HG02588 (cell line): ENCODE results near the gene C1QTNF7.

ENCODE experiments used
- ATAC-seq: cut with Tn5 transposase; IDR thresholded peaks from one replicate; pipeline ENCODE4 v1.9.1; 2021; ENCODE audit warnings: mild to moderate bottlenecking, moderate library complexity; ENCODE audit not compliant: unreplicated experiment

C1QTNF7 gene

GRCh38 chr4:15427701-15428100 is at the start of gene C1QTNF7:
TSS of gene C1QTNF7 (plus strand) at chr4:15428033. CDS start at chr4:15435744, 7,711 bp downstream.
- ATAC-seq: no peak

- no peak for ATAC-seq
These were observed 49.8 kb upstream of the C1QTNF7 start for GRCh38 chr4:15378062-15378461.

- ATAC-seq: no peak
These were observed 49.3 kb upstream of the C1QTNF7 start for GRCh38 chr4:15378493-15378892.

GRCh38 chr4:15381806-15382338 is 46.0 kb upstream of the C1QTNF7 start:
- no peak for ATAC-seq

- no peak for ATAC-seq
These were observed 45.1 kb upstream of the C1QTNF7 start for GRCh38 chr4:15382669-15383273.

GRCh38 chr4:15385515-15385914 is 42.3 kb upstream of the C1QTNF7 start:
- ATAC-seq: no peak

GRCh38 chr4:15385928-15386327 is 41.9 kb upstream of the C1QTNF7 start:
- ATAC-seq: no peak

GRCh38 chr4:15390494-15390893 is 37.3 kb upstream of the C1QTNF7 start:
- no peak for ATAC-seq

GRCh38 chr4:15392053-15392805 is 35.6 kb upstream of the C1QTNF7 start:
- no peak for ATAC-seq

- ATAC-seq: no peak
These were observed 32.5 kb upstream of the C1QTNF7 start for GRCh38 chr4:15395311-15395710.

GRCh38 chr4:15396157-15396800 is 31.6 kb upstream of the C1QTNF7 start:
- ATAC-seq: peak; percentile 72

- ATAC-seq: no peak
These were observed 29.8 kb upstream of the C1QTNF7 start for GRCh38 chr4:15398001-15398400.

- no peak for ATAC-seq
These were observed 29.1 kb upstream of the C1QTNF7 start for GRCh38 chr4:15398732-15399131.

GRCh38 chr4:15400226-15400625 is 27.6 kb upstream of the C1QTNF7 start:
- ATAC-seq: no peak

GRCh38 chr4:15400981-15401671 is 26.7 kb upstream of the C1QTNF7 start:
- no peak for ATAC-seq

- no peak for ATAC-seq
These were observed 25.7 kb upstream of the C1QTNF7 start for GRCh38 chr4:15402146-15402545.

- ATAC-seq: no peak
These were observed 24.9 kb upstream of the C1QTNF7 start for GRCh38 chr4:15402974-15403373.

- no peak for ATAC-seq
These were observed 22.8 kb upstream of the C1QTNF7 start for GRCh38 chr4:15405018-15405417.

- no peak for ATAC-seq
These were observed 17.1 kb upstream of the C1QTNF7 start for GRCh38 chr4:15410750-15411149.

GRCh38 chr4:15412461-15412860 is 15.4 kb upstream of the C1QTNF7 start:
- ATAC-seq: no peak

- ATAC-seq: no peak
These were observed 14.7 kb upstream of the C1QTNF7 start for GRCh38 chr4:15413010-15413622.
